GM19328 (cell line): ENCODE results near the gene MYOM1.

ENCODE experiments used
- ATAC-seq: cut with Tn5 transposase; IDR thresholded peaks from one replicate; pipeline ENCODE4 v1.9.1; 2021; ENCODE audit warnings: mild to moderate bottlenecking, moderate library complexity; ENCODE audit not compliant: unreplicated experiment

Gene MYOM1

GRCh38 chr18:3153107-3153704 is 66.6 kb downstream of the MYOM1 start:
- ATAC-seq, result peak; percentile 60

GRCh38 chr18:3152294-3152693 is 67.5 kb downstream of the MYOM1 start:
- ATAC-seq, result no peak

- no peak for ATAC-seq
These were observed 68.1 kb downstream of the MYOM1 start for GRCh38 chr18:3151399-3152264.

- no peak for ATAC-seq
These were observed 69.1 kb downstream of the MYOM1 start for GRCh38 chr18:3150688-3151087.

GRCh38 chr18:3150274-3150673 is 69.5 kb downstream of the MYOM1 start:
- no peak for ATAC-seq

GRCh38 chr18:3148930-3149535 is 70.7 kb downstream of the MYOM1 start:
- no peak for ATAC-seq

- ATAC-seq, result no peak
These were observed 71.7 kb downstream of the MYOM1 start for GRCh38 chr18:3147935-3148554.

GRCh38 chr18:3140986-3141639 is 78.7 kb downstream of the MYOM1 start:
- ATAC-seq, result no peak

- ATAC-seq, result no peak
These were observed 79.4 kb downstream of the MYOM1 start for GRCh38 chr18:3140342-3140741.

- no peak for ATAC-seq
These were observed 80.4 kb downstream of the MYOM1 start for GRCh38 chr18:3139406-3139805.

- no peak for ATAC-seq
These were observed 81.3 kb downstream of the MYOM1 start for GRCh38 chr18:3138274-3138975.

GRCh38 chr18:3135536-3135935 is 84.2 kb downstream of the MYOM1 start:
- ATAC-seq, result no peak

GRCh38 chr18:3132700-3133099 is 87.1 kb downstream of the MYOM1 start:
- no peak for ATAC-seq

- no peak for ATAC-seq
These were observed 89.4 kb downstream of the MYOM1 start for GRCh38 chr18:3130344-3130743.

GRCh38 chr18:3129053-3129864 is 90.5 kb downstream of the MYOM1 start:
- ATAC-seq, result peak; percentile 90

- ATAC-seq, result no peak
These were observed 93.2 kb downstream of the MYOM1 start for GRCh38 chr18:3126457-3127097.

GRCh38 chr18:3124822-3125221 is 94.9 kb downstream of the MYOM1 start:
- no peak for ATAC-seq

- ATAC-seq, result no peak
These were observed 96.9 kb downstream of the MYOM1 start for GRCh38 chr18:3122851-3123250.

- ATAC-seq, result no peak
These were observed 98.5 kb downstream of the MYOM1 start for GRCh38 chr18:3121259-3121658.
